HG02840 (cell line): ENCODE measurements around the gene NCF2.

Source experiments
- ATAC-seq: cut with Tn5 transposase; IDR thresholded peaks from one replicate; pipeline ENCODE4 v1.9.1; 2021; ENCODE audit warnings: mild to moderate bottlenecking, moderate library complexity, moderate number of reproducible peaks; ENCODE audit not compliant: unreplicated experiment, low FRiP score

Gene NCF2

GRCh38 chr1:183512450-183512849 lies 77.8 kb downstream of the NCF2 start:
- no peak for ATAC-seq

- no peak for ATAC-seq
These were observed 81.6 kb downstream of the NCF2 start for GRCh38 chr1:183508694-183509093.

GRCh38 chr1:183506561-183506960 lies 83.7 kb downstream of the NCF2 start:
- ATAC-seq, result no peak
